Measurements from ENCODE around the gene HYCC1. TPM values are rescaled to one million over a fixed set of nuclear protein-coding genes. Genes with fewer than 3 reads are reported as not detected.

Gene HYCC1
- total RNA-seq, 1 donor from 2014 or later: 39.9 TPM

DNA sequence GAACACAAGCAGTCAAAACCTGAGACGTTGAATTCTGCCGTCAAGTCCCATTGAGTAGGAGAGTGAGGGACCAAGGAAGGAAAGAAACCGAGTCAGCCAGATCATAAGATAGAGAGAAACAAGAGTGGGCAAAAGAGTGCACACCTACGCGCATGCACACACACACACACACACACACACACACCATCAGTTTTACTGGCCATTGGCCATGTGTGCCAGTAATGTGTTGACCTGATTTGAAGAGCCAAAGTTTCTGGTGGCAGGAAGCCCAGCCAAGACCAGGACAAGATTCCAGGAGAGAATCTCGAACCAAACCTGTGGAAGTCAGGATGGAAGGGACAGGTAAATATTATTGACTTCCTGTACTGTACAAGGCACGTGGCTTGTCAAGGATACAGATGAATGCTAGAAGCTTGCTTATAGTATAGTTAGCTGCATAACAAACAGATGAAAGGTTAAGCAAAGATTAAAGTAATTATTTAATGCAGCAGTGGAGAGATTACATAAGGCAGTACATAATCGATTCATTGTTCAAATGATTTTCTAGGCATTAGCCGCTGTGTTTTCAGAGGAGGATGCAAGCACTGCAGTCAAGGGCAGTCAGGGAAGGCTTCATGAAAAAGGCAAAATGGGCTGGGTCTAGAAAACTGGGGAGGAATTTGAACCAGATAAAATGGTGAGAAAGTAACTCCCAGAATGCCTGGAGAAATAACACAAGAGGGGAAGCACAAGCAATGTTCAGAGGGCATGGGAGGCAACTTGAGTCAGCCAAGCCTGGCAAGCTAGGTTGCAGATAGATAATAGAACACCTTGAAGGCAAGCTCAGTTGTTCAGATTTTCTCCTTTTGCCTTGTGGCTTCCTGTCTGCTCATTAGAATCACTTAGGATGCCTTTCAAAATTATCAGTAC lies 2.7 kb upstream of the HYCC1 start:
- ATAC-seq (ENCODE audit: low read depth): no peak
- Mint-ChIP-seq H3K9me3 (peaks cover 5% of the 10 kb centered on the region), H3K4me1 (peaks cover 69% of the 10 kb centered on the region), H3K27ac (peak overlapping the region; percentile 85), H3K4me3 (no peak overlapping the region), H3K36me3 (ENCODE audit: low read depth) (peaks cover 6% of the 10 kb centered on the region), H3K27me3 (no peaks in the 10 kb centered on the region)
- TF ChIP-seq, protein P1, sequence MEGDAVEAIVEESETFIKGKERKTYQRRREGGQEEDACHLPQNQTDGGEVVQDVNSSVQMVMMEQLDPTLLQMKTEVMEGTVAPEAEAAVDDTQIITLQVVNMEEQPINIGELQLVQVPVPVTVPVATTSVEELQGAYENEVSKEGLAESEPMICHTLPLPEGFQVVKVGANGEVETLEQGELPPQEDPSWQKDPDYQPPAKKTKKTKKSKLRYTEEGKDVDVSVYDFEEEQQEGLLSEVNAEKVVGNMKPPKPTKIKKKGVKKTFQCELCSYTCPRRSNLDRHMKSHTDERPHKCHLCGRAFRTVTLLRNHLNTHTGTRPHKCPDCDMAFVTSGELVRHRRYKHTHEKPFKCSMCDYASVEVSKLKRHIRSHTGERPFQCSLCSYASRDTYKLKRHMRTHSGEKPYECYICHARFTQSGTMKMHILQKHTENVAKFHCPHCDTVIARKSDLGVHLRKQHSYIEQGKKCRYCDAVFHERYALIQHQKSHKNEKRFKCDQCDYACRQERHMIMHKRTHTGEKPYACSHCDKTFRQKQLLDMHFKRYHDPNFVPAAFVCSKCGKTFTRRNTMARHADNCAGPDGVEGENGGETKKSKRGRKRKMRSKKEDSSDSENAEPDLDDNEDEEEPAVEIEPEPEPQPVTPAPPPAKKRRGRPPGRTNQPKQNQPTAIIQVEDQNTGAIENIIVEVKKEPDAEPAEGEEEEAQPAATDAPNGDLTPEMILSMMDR (IDR thresholded peaks at IDR 0.05): no peak
- ChIA-PET CTCF (interaction anchor here (0.7 to 1.2 kb wide), 2 partner anchors 39 to 171 kb away, joined by 3 to 4 read pairs; no protein-coding TSS in a partner anchor), POLR2A (interaction anchor here (0.6 to 1.4 kb wide), 2 partner anchors 8 to 1965 kb away, joined by 3 read pairs; no protein-coding TSS in a partner anchor)
- intact Hi-C loops (cut with micrococcal nuclease): loop anchor here (10.0 kb wide), 3 partner anchors 358 to 1072 kb away; partner anchors contain the start of genes CDCA7L and TRA2A
- no peak for DNase-seq

DNA sequence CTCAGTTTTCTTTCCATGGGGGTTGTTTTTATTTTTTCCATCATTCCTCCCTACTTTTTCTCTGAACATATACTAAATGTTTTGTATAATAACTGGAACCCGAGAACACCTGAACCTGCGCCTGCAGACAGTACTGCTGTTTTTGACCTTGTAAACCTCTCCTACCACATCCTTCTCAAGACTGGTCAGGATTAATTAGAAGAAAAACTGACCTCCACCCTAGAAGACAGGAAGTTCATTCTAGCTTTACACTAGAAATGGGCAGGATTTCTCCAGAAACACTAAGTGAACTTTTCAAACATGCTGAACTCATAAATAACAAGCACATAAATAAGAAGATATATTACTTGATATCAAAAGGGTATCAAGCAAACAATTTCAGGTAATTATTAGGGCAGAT lies 751 bp upstream of the HYCC1 start:
- no peaks in the 10 kb centered on the region for H3K27me3 Mint-ChIP-seq
- DNase-seq (no peak), ATAC-seq (ENCODE audit: low read depth) (no peak)
- intact Hi-C loops (cut with micrococcal nuclease): loop anchor here (1.0 to 10.0 kb wide), 14 partner anchors 10 to 1586 kb away; partner anchors contain the start of genes CCDC126, CDCA7L, KLHL7 and NUP42
- peaks cover 2% of the 10 kb centered on the region for H3K9me3 Mint-ChIP-seq
- TF ChIP-seq, protein P1 (IDR thresholded peaks at IDR 0.05): no peak
- peaks cover 50% of the 10 kb centered on the region for H3K4me1 Mint-ChIP-seq
- ChIA-PET CTCF (interaction anchor here (1.0 to 1.2 kb wide), 3 partner anchors 10 to 41 kb away, joined by 3 to 5 read pairs (median 3); no protein-coding TSS in a partner anchor), POLR2A (no interaction called here)
- H3K36me3 Mint-ChIP-seq (ENCODE audit: low read depth): peaks cover 4% of the 10 kb centered on the region
- H3K27ac Mint-ChIP-seq: peak overlapping the region; percentile 93
- no peak overlapping the region for H3K4me3 Mint-ChIP-seq

DNA sequence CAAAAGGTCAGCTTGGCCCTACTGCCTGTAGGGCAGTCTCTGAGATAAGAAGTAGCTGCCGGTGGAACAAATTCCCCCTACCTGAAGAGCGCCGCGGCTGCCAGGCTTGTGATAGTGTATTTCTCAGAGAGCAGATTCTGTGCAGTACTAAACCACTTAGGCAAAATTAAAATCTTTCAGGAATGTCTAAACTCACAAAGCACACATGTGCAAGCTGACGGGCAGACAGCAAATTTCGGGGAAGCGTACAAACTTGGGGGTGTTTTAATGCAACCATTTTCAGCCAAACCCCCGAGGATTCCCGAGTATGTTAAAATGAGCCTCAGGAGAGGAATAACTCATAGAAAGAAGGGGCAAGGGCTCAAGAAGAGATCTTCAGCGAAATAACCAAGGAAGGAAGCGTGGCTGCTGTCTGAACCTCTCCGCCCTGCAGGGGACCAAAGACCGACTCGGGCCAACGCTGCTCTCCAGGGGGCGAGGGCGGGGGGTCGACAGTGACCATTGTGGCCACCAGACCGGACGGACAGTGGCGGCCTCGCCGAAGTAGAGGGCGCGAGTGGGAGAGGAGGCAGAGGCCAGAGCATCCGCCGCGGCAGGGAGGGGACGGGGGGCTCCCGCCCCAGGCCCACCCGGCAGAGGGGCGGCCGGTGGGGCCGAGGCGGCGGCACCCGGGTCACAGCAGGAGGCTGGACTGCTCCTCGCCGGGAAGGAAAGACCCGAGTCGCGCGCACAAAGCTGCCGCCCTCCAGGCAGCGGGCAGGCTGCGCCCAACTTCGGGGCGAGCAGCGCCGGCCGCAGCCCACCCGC lies 819 bp downstream of the HYCC1 start:
- H3K4me1 Mint-ChIP-seq: peaks cover 40% of the 10 kb centered on the region
- ChIA-PET POLR2A (interaction anchor here (0.6 to 1.1 kb wide), 4 partner anchors 9 to 453 kb away, joined by 3 to 6 read pairs (median 4); no protein-coding TSS in a partner anchor), CTCF (interaction anchor here (3.1 kb wide), 1 partner anchor 42 kb away, joined by 18 read pairs; no protein-coding TSS in a partner anchor)
- H3K9me3 Mint-ChIP-seq: peaks cover 2% of the 10 kb centered on the region
- TF ChIP-seq, protein P1 (IDR thresholded peaks at IDR 0.05): no peak
- ATAC-seq (ENCODE audit: low read depth) (no peak), DNase-seq (peak; percentile 34)
- peaks cover 4% of the 10 kb centered on the region for H3K36me3 Mint-ChIP-seq (ENCODE audit: low read depth)
- H3K27ac Mint-ChIP-seq: no peak overlapping the region
- H3K27me3 Mint-ChIP-seq: no peaks in the 10 kb centered on the region
- H3K4me3 Mint-ChIP-seq: no peak overlapping the region
- intact Hi-C loops (cut with micrococcal nuclease): loop anchor here (1.0 to 10.0 kb wide), 8 partner anchors 10 to 1068 kb away; partner anchors contain the start of genes CCDC126, CDCA7L and TRA2A

DNA sequence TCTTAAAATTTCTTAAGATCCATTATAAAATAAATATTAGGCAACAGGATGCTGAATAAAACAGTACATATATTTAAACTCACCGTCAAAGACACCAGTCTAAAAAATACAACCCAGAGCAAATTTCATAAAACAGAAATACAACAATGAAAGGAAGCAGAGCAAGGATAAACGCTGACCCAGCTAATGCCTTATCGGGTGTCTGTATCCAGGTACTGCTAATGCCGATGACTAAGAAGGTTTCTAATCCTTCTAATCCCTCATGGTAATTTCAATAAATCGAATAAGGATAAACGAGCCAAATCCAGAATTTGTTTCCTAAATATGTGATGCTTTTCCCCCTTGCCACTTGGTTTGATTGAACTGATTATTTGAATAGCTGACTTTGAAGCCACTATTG lies 1.7 kb downstream of the HYCC1 start:
- CTCF ChIA-PET: interaction anchor here (3.1 kb wide), 1 partner anchor 43 kb away, joined by 18 read pairs; no protein-coding TSS in a partner anchor
- TF ChIP-seq, protein P1 (IDR thresholded peaks at IDR 0.05): no peak

More for the DNA sequence above, 1.7 kb downstream of the HYCC1 start:
- ATAC-seq (ENCODE audit: low read depth) (no peak), DNase-seq (no peak)
- Mint-ChIP-seq H3K9me3 (peaks cover 2% of the 10 kb centered on the region), H3K4me3 (no peak overlapping the region), H3K36me3 (ENCODE audit: low read depth) (peaks cover 4% of the 10 kb centered on the region), H3K27ac (no peak overlapping the region), H3K4me1 (peaks cover 37% of the 10 kb centered on the region), H3K27me3 (no peaks in the 10 kb centered on the region)
- intact Hi-C loops (cut with micrococcal nuclease): loop anchor here (5.0 to 10.0 kb wide), 7 partner anchors 140 to 1067 kb away; partner anchors contain the start of genes CCDC126, CDCA7L and TRA2A
- POLR2A ChIA-PET: interaction anchor here (0.7 to 1.1 kb wide), 3 partner anchors 8 to 170 kb away, joined by 3 to 4 read pairs (median 3); no protein-coding TSS in a partner anchor
